ENCODE results near the gene MX2. TPM values are rescaled to one million over a fixed set of nuclear protein-coding genes. Genes with fewer than 3 reads are reported as not detected.

Gene MX2
- total and polyA plus RNA-seq, 2 experiments from 2014 or later: 5.4 to 9.2 TPM

GRCh38 chr21:41322496-41323382 is 39.1 kb upstream of the MX2 start:
- Mint-ChIP-seq H3K27ac (no peak overlapping the region), H3K36me3 (ENCODE audit: low read depth) (no peaks in the 10 kb centered on the region), H3K4me1 (peaks cover 9% of the 10 kb centered on the region; the same call in 2 of the 3 replicates), H3K9me3 (no peaks in the 10 kb centered on the region; the same call in 2 of the 3 replicates), H3K4me3 (no peak overlapping the region), H3K27me3 (ENCODE audit: insufficient read depth, low read depth, poor library complexity) (peaks cover 3% of the 10 kb centered on the region)
- DNase-seq (ENCODE audit: low spot score): no peak
- Histone ChIP-seq H3K36me3 (ENCODE audit: insufficient read depth) (no peaks in the 10 kb centered on the region), H4K20me1 (replicated peaks; ENCODE audit: insufficient read depth) (no peaks in the 10 kb centered on the region), H3K4me3 (no peak overlapping the region), H3K27ac (ENCODE audit: low read depth) (no peak overlapping the region), H3K27me3 (ENCODE audit: insufficient read depth) (peaks cover 4% of the 10 kb centered on the region; the same call in 1 of the 2 replicates), H2AFZ (peak overlapping the region; percentile 14; the same call in 1 of the 2 replicates), H3F3A (replicated peaks; ENCODE audit: low read depth) (no peaks in the 10 kb centered on the region), H3K4me1 (ENCODE audit: insufficient read depth) (no peaks in the 10 kb centered on the region; the same call in 1 of the 2 replicates), H3K9me2 (ENCODE audit: insufficient read depth) (no peaks in the 10 kb centered on the region), H3K79me2 (replicated peaks; ENCODE audit: insufficient read depth) (no peaks in the 10 kb centered on the region), H3K4me2 (no peak overlapping the region)
- peak; percentile 57 for ATAC-seq
- TF ChIP-seq ZNF331 (CRISPR knock-in tag; IDR thresholded peaks at IDR 0.05; ENCODE audit: low read depth) (no peak), STAT1 (IDR thresholded peaks at IDR 0.05; ENCODE audit: unreplicated experiment) (no peak), ZNF114 (CRISPR knock-in tag; IDR thresholded peaks at IDR 0.05) (no peak), POLR2AphosphoS5 (IDR thresholded peaks at IDR 0.05; ENCODE audit: low read depth) (no peak), ETS1 (IDR thresholded peaks at IDR 0.05) (no peak), REST (IDR thresholded peaks at IDR 0.05; ENCODE audit: unreplicated experiment) (no peak), ZNF462 (CRISPR knock-in tag; IDR thresholded peaks at IDR 0.05) (no peak), EZH2 (IDR thresholded peaks at IDR 0.05; ENCODE audit: low read depth, unreplicated experiment) (no peak), CREB1 (CRISPR knock-in tag; IDR thresholded peaks at IDR 0.05; ENCODE audit: low read depth) (no peak), JUNB (IDR thresholded peaks at IDR 0.05; ENCODE audit: unreplicated experiment) (no peak)
